Skeletal muscle tissue (tissue), 4 donors: ENCODE measurements around the gene UBTD1. TPM values are rescaled to one million over a fixed set of nuclear protein-coding genes. Genes with fewer than 3 reads are reported as not detected.

Source experiments
- H3K27ac ChIP-seq: one replicate; pipeline ENCODE4 v1.7.0; 2013; ENCODE audit warnings: mild to moderate bottlenecking, low read depth, low read length, inconsistent platforms
- H3K27me3 ChIP-seq, 3 donors: one replicate each; pipeline ENCODE4 v1.7.0; 2013; ENCODE audit warnings: low read length in 3 of 3; ENCODE audit not compliant: control insufficient read depth in 3 of 3, insufficient read depth in 3 of 3
- H3K36me3 ChIP-seq, 3 donors: one replicate each; pipeline ENCODE4 v1.7.0; 2013; ENCODE audit warnings: low read length in 3 of 3; ENCODE audit not compliant: control insufficient read depth in 3 of 3, insufficient read depth in 3 of 3
- H3K4me1 ChIP-seq, 3 donors: one replicate each; pipeline ENCODE4 v1.7.0; 2013; ENCODE audit warnings: low read length in 3 of 3, mild to moderate bottlenecking in 3 of 3; ENCODE audit not compliant: control insufficient read depth in 3 of 3, insufficient read depth in 3 of 3
- H3K4me3 ChIP-seq, 3 donors: one replicate each; pipeline ENCODE4 v1.7.0; 2013; ENCODE audit warnings: low read length in 3 of 3
- H3K9ac ChIP-seq, 3 donors: one replicate each; pipeline ENCODE4 v1.7.0; 2013; ENCODE audit warnings: low read length in 3 of 3, mild to moderate bottlenecking in 3 of 3, moderate library complexity in 2 of 3, low read depth in 1 of 3
- H3K9me3 ChIP-seq, 3 donors: one replicate each; pipeline ENCODE4 v1.7.0; 2013; ENCODE audit warnings: low read length in 3 of 3; ENCODE audit not compliant: control insufficient read depth in 3 of 3
- total RNA-seq: library from RNA; depleted of rRNA; stranded (reverse); fragments of >200 nt; gene quantifications from one replicate; pipeline ENCODE4 v1.2.3, GENCODE V29; 2014
- donor health status: Osteomylitis.

UBTD1 gene
- total RNA-seq, 1 donor from 2014 or later = 8.4 TPM

DNA sequence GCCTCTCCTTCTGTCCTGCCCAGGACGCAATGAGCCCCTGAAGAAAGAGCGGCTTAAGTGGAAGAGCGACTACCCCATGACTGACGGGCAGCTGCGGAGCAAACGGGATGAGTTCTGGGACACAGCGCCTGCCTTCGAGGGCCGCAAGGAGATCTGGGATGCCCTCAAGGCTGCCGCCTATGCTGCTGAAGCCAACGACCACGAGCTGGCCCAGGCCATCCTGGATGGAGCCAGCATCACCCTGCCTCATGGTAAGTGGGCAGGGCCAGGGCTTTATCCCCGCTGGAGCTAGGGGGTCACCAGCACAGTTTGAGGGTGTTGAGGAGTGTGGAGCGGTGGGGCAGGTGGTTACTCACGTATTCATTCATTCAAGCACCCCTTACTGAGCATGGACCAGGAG is 69.2 kb downstream of the UBTD1 start:
- Histone ChIP-seq H3K4me1 (peaks cover 38 to 39% (median 39%) of the 10 kb centered on the region in 3 donors), H3K9ac (no peak overlapping the region), H3K9me3 (no peaks in the 10 kb centered on the region), H3K4me3 (no peak overlapping the region), H3K36me3 (peaks cover 2 to 16% (median 10%) of the 10 kb centered on the region in 3 donors), H3K27me3 (no peaks in the 10 kb centered on the region), H3K27ac (no peak overlapping the region)

- peaks cover 2 to 16% (median 10%) of the 10 kb centered on the region in 3 donors for H3K36me3 ChIP-seq
- peak overlapping the region in 2 of 3 donors; percentile 38 to 41 for H3K4me3 ChIP-seq
- peak overlapping the region; percentile 94 for H3K27ac ChIP-seq
- peak overlapping the region; percentile 27 to 87 (median 43) for H3K9ac ChIP-seq
- peaks cover 53 to 59% (median 57%) of the 10 kb centered on the region in 3 donors for H3K4me1 ChIP-seq
- no peaks in the 10 kb centered on the region for H3K9me3 ChIP-seq
- H3K27me3 ChIP-seq = no peaks in the 10 kb centered on the region
Measured at GRCh38 chr10:97570146-97570788, 71.5 kb downstream of the UBTD1 start.

- Histone ChIP-seq H3K9me3 (no peaks in the 10 kb centered on the region), H3K4me1 (peaks cover 58 to 66% (median 62%) of the 10 kb centered on the region in 3 donors), H3K9ac (peak overlapping the region; percentile 27 to 87 (median 61)), H3K36me3 (peaks cover 2 to 16% (median 10%) of the 10 kb centered on the region in 3 donors), H3K27ac (peak overlapping the region; percentile 94), H3K4me3 (peak overlapping the region in 2 of 3 donors; percentile 38 to 54), H3K27me3 (no peaks in the 10 kb centered on the region)
Measured at GRCh38 chr10:97570789-97571471, 72.2 kb downstream of the UBTD1 start.

DNA sequence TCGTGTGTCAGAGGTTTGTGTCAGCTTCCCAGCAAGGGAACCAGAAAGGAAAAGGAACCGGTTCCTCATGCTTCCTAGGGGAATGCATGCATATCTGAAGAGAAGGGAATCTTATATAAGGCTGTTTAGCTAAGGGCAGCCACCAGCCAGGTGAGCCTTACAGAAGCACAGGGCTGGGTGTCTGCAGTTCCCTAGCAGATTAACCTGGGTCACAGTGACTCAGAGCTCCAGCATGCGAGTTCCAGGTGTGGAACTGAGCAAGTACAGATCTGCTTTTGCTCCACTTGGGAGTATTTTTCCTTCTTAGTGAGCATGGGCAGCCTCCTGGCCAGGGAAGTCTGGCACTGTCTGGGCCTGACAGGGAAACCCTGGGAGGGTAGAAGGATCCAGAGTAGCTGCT is 72.9 kb downstream of the UBTD1 start:
- H3K4me3 ChIP-seq = peak overlapping the region in 2 of 3 donors; percentile 54 to 64
- H3K27ac ChIP-seq = peak overlapping the region; percentile 94
- peak overlapping the region; percentile 72 to 87 (median 82) for H3K9ac ChIP-seq
- no peaks in the 10 kb centered on the region for H3K27me3 ChIP-seq
- peaks cover 61 to 70% (median 66%) of the 10 kb centered on the region in 3 donors for H3K4me1 ChIP-seq
- H3K36me3 ChIP-seq = peaks cover 2 to 16% (median 10%) of the 10 kb centered on the region in 3 donors
- H3K9me3 ChIP-seq = no peaks in the 10 kb centered on the region

DNA sequence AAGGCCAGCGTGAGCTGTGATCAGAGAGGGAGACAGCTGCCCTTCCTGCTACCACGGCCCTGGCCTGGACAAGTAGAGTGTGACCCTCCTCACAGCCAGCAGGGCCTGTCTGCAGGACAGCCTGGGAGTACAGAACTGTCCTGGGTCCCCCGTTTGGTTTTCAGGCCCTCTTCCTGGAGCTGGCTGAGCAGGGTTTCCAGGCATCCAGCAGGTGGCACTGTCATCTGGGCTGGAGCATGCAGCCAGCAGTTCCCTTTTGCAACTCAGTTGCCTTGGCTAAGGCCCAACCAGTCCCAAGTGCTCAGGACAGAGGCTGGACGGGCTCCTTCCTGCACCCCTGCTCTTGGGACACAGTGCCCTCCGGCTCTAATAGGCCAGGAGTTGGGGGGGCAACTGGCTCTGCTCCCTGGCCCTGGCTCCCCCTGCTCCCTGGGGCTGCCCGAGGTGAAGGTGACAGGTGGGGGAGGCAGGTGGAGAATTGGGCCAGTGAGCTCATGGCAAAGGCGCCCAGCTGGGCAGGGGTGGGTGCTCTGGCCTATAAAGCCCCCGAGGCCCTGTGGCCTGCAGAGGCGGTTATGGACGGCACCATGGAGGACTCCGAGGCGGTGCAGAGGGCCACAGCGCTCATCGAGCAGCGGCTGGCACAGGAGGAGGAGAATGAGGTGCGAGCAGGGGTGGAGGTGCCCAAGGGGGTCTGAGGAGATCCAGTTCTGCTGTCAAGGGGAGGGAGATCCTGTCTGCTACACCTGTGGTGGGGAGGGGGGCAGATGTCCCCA is 73.7 kb downstream of the UBTD1 start, which contains the start of gene ANKRD2:
Gene ANKRD2, plus strand, starts transcription at position 566 of the 776 bp plus-strand sequence. Its CDS starts 10 bp downstream, at position 576.
- Histone ChIP-seq H3K4me1 (peaks cover 61 to 73% (median 70%) of the 10 kb centered on the region in 3 donors), H3K4me3 (peak within 1 kb of the TSS; percentile 55 to 76 (median 64))

GRCh38 chr10:97573021-97573420 is 74.3 kb downstream of the UBTD1 start:
- H3K4me3 ChIP-seq = peak overlapping the region; percentile 55 to 76 (median 64)
- peak overlapping the region; percentile 72 to 87 (median 82) for H3K9ac ChIP-seq
- peaks cover 61 to 77% (median 74%) of the 10 kb centered on the region in 3 donors for H3K4me1 ChIP-seq
- no peaks in the 10 kb centered on the region for H3K27me3 ChIP-seq
- no peaks in the 10 kb centered on the region for H3K9me3 ChIP-seq
- H3K36me3 ChIP-seq = peaks cover 6 to 12% (median 8%) of the 10 kb centered on the region in 3 donors
- peak overlapping the region; percentile 94 for H3K27ac ChIP-seq

More for the DNA sequence above, 73.7 kb downstream of the UBTD1 start, which contains the start of gene ANKRD2:
- Histone ChIP-seq H3K9ac (peak within 1 kb of the TSS; percentile 72 to 87 (median 82)), H3K27ac (peak within 1 kb of the TSS; percentile 94), H3K9me3 (no peaks in the 10 kb centered on the region), H3K36me3 (peaks cover 2 to 16% (median 10%) of the 10 kb centered on the region in 3 donors), H3K27me3 (no peaks in the 10 kb centered on the region)

DNA sequence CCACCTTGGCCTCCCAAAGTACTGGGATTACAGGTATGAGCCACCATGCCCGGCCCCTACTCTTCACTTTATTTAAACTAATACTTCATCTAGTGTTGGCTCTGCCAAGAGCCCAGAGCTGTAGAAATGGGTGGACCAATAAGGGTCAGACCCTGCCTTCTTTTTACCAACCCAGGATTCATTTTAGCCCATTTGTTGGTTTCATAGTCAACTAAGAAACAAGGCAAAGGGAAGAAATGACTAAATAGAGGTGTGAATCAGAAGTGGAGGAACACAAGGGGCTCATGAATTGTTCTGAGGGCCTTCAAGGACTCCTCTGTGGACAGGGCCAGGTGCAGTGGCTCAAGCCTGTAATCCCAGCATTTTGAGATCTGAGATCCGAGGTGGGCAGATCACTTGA is 74.9 kb downstream of the UBTD1 start:
- peaks cover 5 to 10% (median 8%) of the 10 kb centered on the region in 3 donors for H3K36me3 ChIP-seq
- H3K9ac ChIP-seq = peak overlapping the region; percentile 61 to 87 (median 64)
- peak overlapping the region; percentile 94 for H3K27ac ChIP-seq
- H3K9me3 ChIP-seq = no peaks in the 10 kb centered on the region
- no peaks in the 10 kb centered on the region for H3K27me3 ChIP-seq
- H3K4me1 ChIP-seq = peaks cover 61 to 78% (median 77%) of the 10 kb centered on the region in 3 donors
- H3K4me3 ChIP-seq = peak overlapping the region; percentile 6 to 76 (median 7)

GRCh38 chr10:97574374-97575126 is 75.8 kb downstream of the UBTD1 start:
- Histone ChIP-seq H3K4me1 (peaks cover 55 to 73% (median 72%) of the 10 kb centered on the region in 3 donors), H3K9ac (peak overlapping the region; percentile 13 to 87 (median 64)), H3K27me3 (no peaks in the 10 kb centered on the region), H3K9me3 (no peaks in the 10 kb centered on the region), H3K4me3 (peak overlapping the region in 2 of 3 donors; percentile 27 to 76), H3K36me3 (peaks cover 0 to 8% (median 6%) of the 10 kb centered on the region in 3 donors), H3K27ac (peak overlapping the region; percentile 94)
